Lower lobe of right lung (tissue), 2 donors: ENCODE measurements around the gene IMMP2L. TPM values are rescaled to one million over a fixed set of nuclear protein-coding genes. Genes with fewer than 3 reads are reported as not detected.

Source experiments
- ATAC-seq, 2 donors: fragments of 200-7000 bp; cut with Tn5 transposase; one replicate each; pipeline ENCODE4 v1.9.1; 2020 to 2022; ENCODE audit warnings: mild to moderate bottlenecking in 2 of 2, moderate library complexity in 2 of 2
- DNase-seq: peaks from one replicate; pipeline ENCODE4 v3.0.0-alpha.2; 2020
- H3K27ac ChIP-seq: fragments of 200-600 bp; one replicate; pipeline ENCODE4 v1.8.0; 2022
- H3K27me3 ChIP-seq: fragments of 200-600 bp; one replicate; pipeline ENCODE4 v1.8.0; 2022; ENCODE audit warnings: low read depth
- H3K36me3 ChIP-seq: fragments of 200-600 bp; one replicate; pipeline ENCODE4 v1.8.0; 2022; ENCODE audit warnings: mild to moderate bottlenecking
- H3K4me1 ChIP-seq: fragments of 200-600 bp; one replicate; pipeline ENCODE4 v1.8.0; 2022
- H3K4me3 ChIP-seq: fragments of 200-600 bp; one replicate; pipeline ENCODE4 v1.8.0; 2022; ENCODE audit warnings: mild to moderate bottlenecking
- H3K9me3 ChIP-seq: fragments of 200-600 bp; one replicate; pipeline ENCODE4 v1.8.0; 2022
- intact Hi-C: fragments of 100-400 bp; cut with DNase I; formaldehyde crosslinking; loops from one replicate; pipeline ENCODE4 v1.11.0; 2022
- total RNA-seq: library from RNA; stranded (reverse); fragmentation: NEBNext Ultra II Directional; extraction: Animal tissue kit (Norgen Biotek cat#: 25700); gene quantifications from one replicate; pipeline ENCODE4 v1.2.1, GENCODE V29; 2021
- TF ChIP-seq, protein P1 (sequence below): fragments of 200-600 bp; IDR thresholded peaks from one replicate; pipeline ENCODE4 v1.8.0; 2022; ENCODE audit warnings: antibody characterized with exemption, mild to moderate bottlenecking
- donor health status: DM: no; HTN: yes; CAD: no; lungs with severe emphysema.

The IMMP2L gene
- total RNA-seq, 1 donor from 2014 or later: 14.7 TPM

DNA sequence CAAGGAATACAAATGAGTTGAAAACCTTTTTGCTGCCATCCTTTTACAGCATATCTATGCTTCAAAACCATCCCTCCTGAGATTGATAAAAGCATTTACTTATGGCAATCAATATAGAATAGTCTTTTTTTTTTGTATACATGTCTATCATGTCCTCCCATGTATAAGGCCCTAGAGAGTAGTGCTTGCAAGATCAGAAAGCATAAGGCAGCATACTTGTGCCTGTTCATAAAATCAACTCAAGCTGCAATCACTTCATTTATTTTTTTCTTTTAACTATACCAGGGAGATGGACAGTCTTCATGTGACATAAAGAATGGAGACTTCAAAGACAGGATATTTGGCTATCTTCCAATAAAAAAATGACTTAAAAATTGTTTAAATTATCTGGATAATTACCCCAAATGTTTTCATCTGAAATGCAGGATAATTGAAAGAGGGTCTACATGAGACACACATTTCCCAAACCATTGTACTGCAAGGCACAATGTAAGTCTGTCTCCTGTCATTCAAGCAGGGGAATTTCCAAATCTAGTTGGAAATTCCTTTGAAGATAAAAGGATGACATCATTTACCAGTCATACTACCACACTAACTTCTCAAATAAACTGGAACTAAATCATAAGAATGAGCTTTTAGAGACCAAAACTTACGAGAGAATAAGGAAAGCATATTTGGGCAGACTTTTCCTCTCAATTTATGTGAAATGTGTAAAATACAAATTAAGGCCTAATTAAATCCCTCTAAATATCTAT is 448.9 kb downstream of the IMMP2L start:
- H3K27ac ChIP-seq: no peak overlapping the region
- no peaks in the 10 kb centered on the region for H3K9me3 ChIP-seq
- intact Hi-C loops: no loop called here
- no peaks in the 10 kb centered on the region for H3K36me3 ChIP-seq
- peaks cover 5% of the 10 kb centered on the region for H3K4me1 ChIP-seq
- ATAC-seq: no peak
- no peak overlapping the region for H3K4me3 ChIP-seq
- H3K27me3 ChIP-seq: no peaks in the 10 kb centered on the region
- no peak for DNase-seq
- TF ChIP-seq, protein P1, sequence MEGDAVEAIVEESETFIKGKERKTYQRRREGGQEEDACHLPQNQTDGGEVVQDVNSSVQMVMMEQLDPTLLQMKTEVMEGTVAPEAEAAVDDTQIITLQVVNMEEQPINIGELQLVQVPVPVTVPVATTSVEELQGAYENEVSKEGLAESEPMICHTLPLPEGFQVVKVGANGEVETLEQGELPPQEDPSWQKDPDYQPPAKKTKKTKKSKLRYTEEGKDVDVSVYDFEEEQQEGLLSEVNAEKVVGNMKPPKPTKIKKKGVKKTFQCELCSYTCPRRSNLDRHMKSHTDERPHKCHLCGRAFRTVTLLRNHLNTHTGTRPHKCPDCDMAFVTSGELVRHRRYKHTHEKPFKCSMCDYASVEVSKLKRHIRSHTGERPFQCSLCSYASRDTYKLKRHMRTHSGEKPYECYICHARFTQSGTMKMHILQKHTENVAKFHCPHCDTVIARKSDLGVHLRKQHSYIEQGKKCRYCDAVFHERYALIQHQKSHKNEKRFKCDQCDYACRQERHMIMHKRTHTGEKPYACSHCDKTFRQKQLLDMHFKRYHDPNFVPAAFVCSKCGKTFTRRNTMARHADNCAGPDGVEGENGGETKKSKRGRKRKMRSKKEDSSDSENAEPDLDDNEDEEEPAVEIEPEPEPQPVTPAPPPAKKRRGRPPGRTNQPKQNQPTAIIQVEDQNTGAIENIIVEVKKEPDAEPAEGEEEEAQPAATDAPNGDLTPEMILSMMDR: no peak

DNA sequence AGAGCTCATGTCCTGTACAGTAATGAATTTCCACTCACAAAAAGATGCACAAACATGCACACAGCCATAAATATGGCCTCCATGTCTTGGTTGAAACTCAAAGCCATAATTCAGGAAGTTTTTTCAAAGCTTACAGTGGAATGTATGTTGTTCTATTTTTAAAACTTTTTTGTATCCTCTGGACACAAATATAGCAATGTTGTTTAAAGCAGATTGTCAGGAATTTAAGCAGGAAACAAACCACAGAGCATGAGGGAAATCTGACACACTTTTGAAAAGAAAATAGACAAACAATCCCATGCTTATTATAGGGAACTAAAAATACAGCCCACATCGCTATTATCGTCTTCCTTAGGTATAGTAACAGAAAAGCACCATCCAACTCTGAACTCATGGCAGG is 449.9 kb downstream of the IMMP2L start:
- no peak for ATAC-seq

DNA sequence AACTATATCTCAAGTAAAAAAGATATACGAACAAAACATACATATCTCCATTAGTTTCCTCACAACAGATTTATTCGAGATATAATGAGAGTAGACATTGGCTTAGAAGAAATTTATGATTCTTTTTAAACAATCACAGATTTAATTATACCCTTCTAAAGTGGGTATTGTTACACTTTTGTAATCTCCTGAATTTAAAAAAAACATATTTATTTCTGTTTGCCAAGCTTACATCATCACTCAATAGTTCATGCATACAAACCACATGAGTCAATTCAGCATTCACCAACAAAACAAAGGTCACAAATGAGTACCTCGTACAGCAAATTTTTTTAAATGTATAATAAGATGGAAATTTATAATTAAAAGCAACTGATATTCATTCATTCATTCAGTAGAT is 453.8 kb downstream of the IMMP2L start:
- ATAC-seq (no peak), DNase-seq (no peak)
- peaks cover 13% of the 10 kb centered on the region for H3K4me1 ChIP-seq
- H3K27me3 ChIP-seq: no peaks in the 10 kb centered on the region
- H3K36me3 ChIP-seq: no peaks in the 10 kb centered on the region
- H3K9me3 ChIP-seq: no peaks in the 10 kb centered on the region
- H3K4me3 ChIP-seq: no peak overlapping the region
- intact Hi-C loops: no loop called here
- TF ChIP-seq, protein P1: no peak
- H3K27ac ChIP-seq: no peak overlapping the region

More for the DNA sequence above, 449.9 kb downstream of the IMMP2L start:
- no peaks in the 10 kb centered on the region for H3K36me3 ChIP-seq
- TF ChIP-seq, protein P1: no peak
- no peak overlapping the region for H3K27ac ChIP-seq
- no peak for DNase-seq
- H3K9me3 ChIP-seq: no peaks in the 10 kb centered on the region
- peaks cover 5% of the 10 kb centered on the region for H3K4me1 ChIP-seq
- no peak overlapping the region for H3K4me3 ChIP-seq
- intact Hi-C loops: no loop called here
- no peaks in the 10 kb centered on the region for H3K27me3 ChIP-seq

- TF ChIP-seq, protein P1: no peak
- intact Hi-C loops: no loop called here
- H3K4me1 ChIP-seq: peaks cover 11% of the 10 kb centered on the region
- no peak for ATAC-seq
- H3K4me3 ChIP-seq: no peak overlapping the region
- DNase-seq: no peak
- no peaks in the 10 kb centered on the region for H3K27me3 ChIP-seq
- H3K36me3 ChIP-seq: no peaks in the 10 kb centered on the region
- no peaks in the 10 kb centered on the region for H3K9me3 ChIP-seq
- no peak overlapping the region for H3K27ac ChIP-seq
Measured at GRCh38 chr7:111108000-111108399, 454.3 kb downstream of the IMMP2L start.

GRCh38 chr7:111107579-111107978 is 454.7 kb downstream of the IMMP2L start:
- ATAC-seq (no peak), DNase-seq (no peak)
- H3K27ac ChIP-seq: no peak overlapping the region
- intact Hi-C loops: no loop called here
- H3K27me3 ChIP-seq: no peaks in the 10 kb centered on the region
- no peaks in the 10 kb centered on the region for H3K36me3 ChIP-seq
- H3K4me3 ChIP-seq: no peak overlapping the region
- no peaks in the 10 kb centered on the region for H3K9me3 ChIP-seq
- TF ChIP-seq, protein P1: no peak
- H3K4me1 ChIP-seq: peaks cover 11% of the 10 kb centered on the region
